ENCODE results near the gene RAB25.

RAB25 gene

DNA sequence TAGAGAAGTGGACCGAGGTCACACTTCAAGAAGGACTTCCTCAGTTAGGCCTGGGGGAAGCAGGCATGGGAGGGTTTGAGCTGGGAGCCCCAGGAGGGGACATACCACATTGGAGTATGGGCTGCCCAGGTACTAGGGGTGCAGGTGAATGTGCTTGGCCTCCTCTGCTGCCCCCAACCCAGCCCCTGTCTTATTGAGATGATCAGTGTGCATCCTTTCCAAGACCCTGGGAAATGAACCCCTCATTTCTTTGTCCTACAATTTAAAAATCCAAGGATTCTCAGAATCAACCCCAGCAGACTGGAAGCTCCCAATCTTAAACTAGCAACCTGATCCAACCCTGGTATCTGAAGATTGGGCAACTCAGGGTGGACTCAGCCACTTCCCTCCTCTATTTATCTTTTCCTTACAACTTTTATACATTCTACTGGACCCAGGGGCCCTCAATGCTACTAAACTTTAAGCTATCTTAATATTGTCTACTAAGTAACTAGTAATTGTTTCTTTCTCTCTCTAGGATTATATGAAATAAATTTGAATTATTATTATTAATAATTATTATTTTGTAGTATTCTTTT is 12.2 kb downstream of the RAB25 start:
- no peaks in the 10 kb centered on the region for H3K79me2 ChIP-seq (ENCODE audit: insufficient read depth, low read depth)
- no peaks in the 10 kb centered on the region for H3K36me3 ChIP-seq (ENCODE audit: insufficient read depth)
- no peaks in the 10 kb centered on the region for H3K27me3 ChIP-seq (ENCODE audit: insufficient read depth, low read depth)
- no peak overlapping the region for H3K4me2 ChIP-seq
- no peaks in the 10 kb centered on the region for H3K4me1 ChIP-seq (ENCODE audit: low read depth, poor library complexity, severe bottlenecking)
- TF ChIP-seq, protein P1, sequence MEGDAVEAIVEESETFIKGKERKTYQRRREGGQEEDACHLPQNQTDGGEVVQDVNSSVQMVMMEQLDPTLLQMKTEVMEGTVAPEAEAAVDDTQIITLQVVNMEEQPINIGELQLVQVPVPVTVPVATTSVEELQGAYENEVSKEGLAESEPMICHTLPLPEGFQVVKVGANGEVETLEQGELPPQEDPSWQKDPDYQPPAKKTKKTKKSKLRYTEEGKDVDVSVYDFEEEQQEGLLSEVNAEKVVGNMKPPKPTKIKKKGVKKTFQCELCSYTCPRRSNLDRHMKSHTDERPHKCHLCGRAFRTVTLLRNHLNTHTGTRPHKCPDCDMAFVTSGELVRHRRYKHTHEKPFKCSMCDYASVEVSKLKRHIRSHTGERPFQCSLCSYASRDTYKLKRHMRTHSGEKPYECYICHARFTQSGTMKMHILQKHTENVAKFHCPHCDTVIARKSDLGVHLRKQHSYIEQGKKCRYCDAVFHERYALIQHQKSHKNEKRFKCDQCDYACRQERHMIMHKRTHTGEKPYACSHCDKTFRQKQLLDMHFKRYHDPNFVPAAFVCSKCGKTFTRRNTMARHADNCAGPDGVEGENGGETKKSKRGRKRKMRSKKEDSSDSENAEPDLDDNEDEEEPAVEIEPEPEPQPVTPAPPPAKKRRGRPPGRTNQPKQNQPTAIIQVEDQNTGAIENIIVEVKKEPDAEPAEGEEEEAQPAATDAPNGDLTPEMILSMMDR (conservative IDR thresholded peaks at IDR 0.05; ENCODE audit: low read depth, low read length) = no peak
- no peak overlapping the region for H2AFZ ChIP-seq (ENCODE audit: low read depth)
- H3K4me3 ChIP-seq (IDR thresholded peaks at IDR 0.05; ENCODE audit: insufficient read depth, low read depth, low read length) = no peak overlapping the region
- H4K20me1 ChIP-seq (ENCODE audit: insufficient read depth) = no peaks in the 10 kb centered on the region
- H3K9ac ChIP-seq = no peak overlapping the region
- no peak overlapping the region for H3K27ac ChIP-seq

- Histone ChIP-seq H4K20me1 (ENCODE audit: insufficient read depth) (no peaks in the 10 kb centered on the region), H3K9ac (no peak overlapping the region), H3K79me2 (ENCODE audit: insufficient read depth, low read depth) (no peaks in the 10 kb centered on the region), H3K4me1 (ENCODE audit: low read depth, poor library complexity, severe bottlenecking) (no peaks in the 10 kb centered on the region), H3K36me3 (ENCODE audit: insufficient read depth) (no peaks in the 10 kb centered on the region), H3K27me3 (ENCODE audit: insufficient read depth, low read depth) (no peaks in the 10 kb centered on the region), H2AFZ (ENCODE audit: low read depth) (no peak overlapping the region), H3K4me3 (IDR thresholded peaks at IDR 0.05; ENCODE audit: insufficient read depth, low read depth, low read length) (no peak overlapping the region), H3K27ac (no peak overlapping the region), H3K4me2 (no peak overlapping the region)
- TF ChIP-seq, protein P1 (conservative IDR thresholded peaks at IDR 0.05; ENCODE audit: low read depth, low read length) = no peak
Observed at GRCh38 chr1:156073740-156074139, 12.8 kb downstream of the RAB25 start.

DNA sequence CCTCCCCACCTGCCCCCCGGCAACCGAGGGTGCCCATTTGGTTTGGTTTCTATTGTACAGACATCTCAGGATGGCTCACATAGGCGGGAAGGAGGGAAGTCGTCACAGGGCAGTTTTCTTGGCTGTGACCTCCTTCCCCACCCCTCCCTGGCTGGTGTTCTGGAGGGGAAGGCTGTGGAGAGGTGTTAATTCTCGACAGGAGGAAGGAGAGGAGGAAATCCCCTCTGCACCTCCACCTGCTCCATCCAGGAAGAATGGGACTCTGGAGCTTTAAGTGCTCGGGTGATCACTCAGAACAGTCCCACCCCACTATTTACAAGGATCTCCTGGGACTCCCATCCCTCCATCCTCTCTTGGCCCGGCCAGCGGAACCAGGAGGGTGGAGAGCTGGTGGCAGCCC is 13.7 kb downstream of the RAB25 start:
- Histone ChIP-seq H3K36me3 (ENCODE audit: insufficient read depth) (no peaks in the 10 kb centered on the region), H3K79me2 (ENCODE audit: insufficient read depth, low read depth) (no peaks in the 10 kb centered on the region), H4K20me1 (ENCODE audit: insufficient read depth) (no peaks in the 10 kb centered on the region), H3K27ac (no peak overlapping the region), H3K4me3 (IDR thresholded peaks at IDR 0.05; ENCODE audit: insufficient read depth, low read depth, low read length) (no peak overlapping the region), H3K9ac (no peak overlapping the region), H3K4me1 (ENCODE audit: low read depth, poor library complexity, severe bottlenecking) (no peaks in the 10 kb centered on the region), H3K27me3 (ENCODE audit: insufficient read depth, low read depth) (no peaks in the 10 kb centered on the region), H2AFZ (ENCODE audit: low read depth) (no peak overlapping the region), H3K4me2 (no peak overlapping the region)
- TF ChIP-seq, protein P1 (conservative IDR thresholded peaks at IDR 0.05; ENCODE audit: low read depth, low read length) = no peak

- no peak overlapping the region for H2AFZ ChIP-seq (ENCODE audit: low read depth)
- no peaks in the 10 kb centered on the region for H3K27me3 ChIP-seq (ENCODE audit: insufficient read depth, low read depth)
- H3K36me3 ChIP-seq (ENCODE audit: insufficient read depth) = no peaks in the 10 kb centered on the region
- no peak overlapping the region for H3K27ac ChIP-seq
- H3K4me2 ChIP-seq = no peak overlapping the region
- TF ChIP-seq, protein P1 (conservative IDR thresholded peaks at IDR 0.05; ENCODE audit: low read depth, low read length) = no peak
- H3K4me1 ChIP-seq (ENCODE audit: low read depth, poor library complexity, severe bottlenecking) = no peaks in the 10 kb centered on the region
- no peaks in the 10 kb centered on the region for H3K79me2 ChIP-seq (ENCODE audit: insufficient read depth, low read depth)
- no peaks in the 10 kb centered on the region for H4K20me1 ChIP-seq (ENCODE audit: insufficient read depth)
- no peak overlapping the region for H3K4me3 ChIP-seq (IDR thresholded peaks at IDR 0.05; ENCODE audit: insufficient read depth, low read depth, low read length)
- H3K9ac ChIP-seq = no peak overlapping the region
Observed at GRCh38 chr1:156075162-156075561, 14.2 kb downstream of the RAB25 start.
